Psoas muscle (tissue), 8 donors: Measurements from ENCODE around the gene PDE10A. TPM values are rescaled to one million over a fixed set of nuclear protein-coding genes. Genes with fewer than 3 reads are reported as not detected.

Experiments
- ATAC-seq, 4 donors: fragments of 200-7000 bp; cut with Tn5 transposase; one replicate each; pipeline ENCODE4 v1.9.1; 2020; ENCODE audit warnings: moderate library complexity in 3 of 4, mild to moderate bottlenecking in 2 of 4
- DNase-seq, 2 donors: peaks; one replicate each; pipeline ENCODE4 v3.0.0-alpha.2; 2020
- H3K27ac ChIP-seq: fragments of 200-600 bp; one replicate; pipeline ENCODE4 v1.8.0; 2022
- H3K27me3 ChIP-seq, 3 donors: fragments of 200-600 bp in 1 of 3; one replicate each; pipeline versions ENCODE4 v1.6.1 to v1.8.0; 2013 to 2022; ENCODE audit warnings: low read length in 2 of 3, mild to moderate bottlenecking in 2 of 3, moderate library complexity in 1 of 3; ENCODE audit not compliant: insufficient read depth in 3 of 3
- H3K36me3 ChIP-seq, 2 donors: fragments of 200-600 bp in 1 of 2; one replicate each; pipeline versions ENCODE4 v1.6.1 to v1.8.0; 2013 to 2022; ENCODE audit warnings: low read depth in 1 of 2, mild to moderate bottlenecking in 1 of 2, moderate library complexity in 1 of 2; ENCODE audit not compliant: insufficient read depth in 1 of 2
- H3K4me1 ChIP-seq: fragments of 200-600 bp; one replicate; pipeline ENCODE4 v1.8.0; 2022
- H3K4me3 ChIP-seq: fragments of 200-600 bp; one replicate; pipeline ENCODE4 v1.8.0; 2022; ENCODE audit warnings: mild to moderate bottlenecking
- H3K9me3 ChIP-seq: fragments of 200-600 bp; one replicate; pipeline ENCODE4 v1.8.0; 2022
- CTCF ChIP-seq: fragments of 200-600 bp; IDR thresholded peaks from one replicate; pipeline ENCODE4 v1.8.0; 2022; ENCODE audit warnings: antibody characterized with exemption
- WGBS, 3 donors: extraction: QIAGEN DNeasy Blood & Tissue Kit; methylation state at CpG; one replicate each; pipeline versions ENCODE4 v1.1.6 to v1.1.7; 2013; 5-methylcytosine and 5-hydroxymethylcytosine counted together
- intact Hi-C, 2 donors: fragments of 100-400 bp; cut with DNase I; formaldehyde crosslinking; loops; one replicate each; pipeline versions ENCODE4 v1.11.0 to v1.14.2; 2022
- polyA plus RNA-seq, 3 donors: library from polyadenylated mRNA; stranded (reverse); fragments of 200-250 nt; gene quantifications; one replicate each; pipeline ENCODE4 v1.2.3, GENCODE V29; 2013
- total RNA-seq, 4 donors: library from RNA; stranded (reverse); fragmentation: NEBNext Ultra II Directional in 2 of 4; extraction: Animal tissue kit (Norgen Biotek cat#: 25700) in 2 of 4; gene quantifications; one replicate each; pipeline versions ENCODE4 v1.2.1 to v1.2.4, GENCODE V29; 2021 to 2023
- donor health status: healthy with polysubstance abuse.
- donor health status: DM: no; HTN: no; CAD: no; lungs with moderate emphysema.
- donor health status: Bipolar disorder and iron deficiency.
- donor health status: healthy.
- donor health status: DM: yes; HTN: yes; CAD: no.
- donor health status: DM: no; HTN: no; CAD: no.
- donor health status: DM: no; HTN: no; CAD: no.
- donor health status: DM: yes; HTN: yes; CAD: no.

PDE10A gene
- total and polyA plus RNA-seq, 7 donors, result 0.74 to 3.6 (median 1.1) TPM

- Histone ChIP-seq H3K27ac (peak overlapping the region; percentile 16), H3K27me3 (peaks cover 0 to 65% (median 18%) of the 10 kb centered on the region in 3 donors), H3K4me3 (peak overlapping the region; percentile 71), H3K36me3 (no peaks in the 10 kb centered on the region), H3K4me1 (peaks cover 12% of the 10 kb centered on the region), H3K9me3 (no peaks in the 10 kb centered on the region)
- ATAC-seq (no peak), DNase-seq (no peak)
- WGBS, 3 donors, result 0 to 1% (median 1%) methylated on average over 51 to 69 of the region's 69 CpGs
- intact Hi-C loops, result no loop called here
- TF ChIP-seq CTCF, result no peak
These were observed 2.0 kb downstream of the PDE10A start for GRCh38 chr6:165660857-165661663.

DNA sequence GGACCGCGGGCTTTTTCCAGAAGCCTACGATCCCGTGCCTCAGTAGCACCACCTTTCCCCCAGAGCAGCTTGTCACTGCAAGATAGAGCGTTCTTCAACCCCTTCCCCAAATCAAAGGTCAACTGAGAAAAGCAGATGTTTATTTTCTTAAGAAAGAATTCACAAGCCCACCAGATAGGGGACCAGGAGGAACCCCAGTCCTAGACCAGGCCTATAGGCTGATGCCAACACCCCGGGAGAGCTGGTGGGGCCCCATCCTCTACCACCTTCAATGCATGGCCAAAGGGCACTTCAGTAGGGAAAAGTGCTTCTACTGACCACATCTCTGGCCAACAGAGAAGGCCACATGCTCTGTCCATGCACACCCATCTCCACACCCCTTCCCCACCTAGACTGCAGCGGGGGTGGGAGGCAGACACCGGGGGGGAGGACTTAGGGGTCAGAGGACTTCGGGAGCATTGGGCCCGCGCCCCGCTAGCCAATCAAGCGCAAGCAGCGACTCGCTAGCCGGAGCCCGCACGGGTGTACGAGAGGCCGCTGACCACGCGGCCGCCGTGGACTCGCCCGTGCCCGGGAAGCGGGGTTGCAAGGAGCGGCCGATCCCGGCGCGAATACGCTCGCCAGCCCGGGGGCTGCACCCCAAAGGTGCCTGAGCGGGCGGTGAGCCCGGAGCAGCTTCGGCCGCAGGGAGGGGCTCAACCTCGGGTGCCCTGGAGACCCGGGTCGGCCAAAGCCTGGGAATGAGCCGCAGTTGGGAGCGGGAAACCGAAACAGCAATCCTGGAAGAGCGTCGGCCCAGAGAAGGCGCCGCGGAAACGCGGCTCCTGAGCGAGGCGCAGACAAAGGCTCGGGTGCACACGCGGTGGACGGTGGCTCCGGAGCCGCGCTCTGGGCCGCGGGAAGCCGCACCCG lies 2.8 kb downstream of the PDE10A start:
- peaks cover 0 to 56% (median 17%) of the 10 kb centered on the region in 3 donors for H3K27me3 ChIP-seq
- WGBS, 3 donors, result 8 to 11% (median 9%) methylated on average over 63 to 67 of the region's 67 CpGs
- H3K36me3 ChIP-seq, result no peaks in the 10 kb centered on the region
- ATAC-seq (peak; percentile 23 to 47 (median 34)), DNase-seq (peak in 1 of 2 donors; percentile 25)
- H3K4me1 ChIP-seq, result peaks cover 12% of the 10 kb centered on the region
- H3K9me3 ChIP-seq, result no peaks in the 10 kb centered on the region
- peak overlapping the region; percentile 16 for H3K27ac ChIP-seq
- intact Hi-C loops, result loop anchor here in 1 of 2 donors (10.0 kb wide), 1 partner anchor 215 kb away; no protein-coding TSS in a partner anchor
- no peak for TF ChIP-seq CTCF
- peak overlapping the region; percentile 71 for H3K4me3 ChIP-seq

GRCh38 chr6:165658395-165659058 lies 4.5 kb downstream of the PDE10A start:
- Histone ChIP-seq H3K4me1 (no peaks in the 10 kb centered on the region), H3K27me3 (peaks cover 0 to 40% (median 13%) of the 10 kb centered on the region in 3 donors), H3K27ac (no peak overlapping the region), H3K36me3 (no peaks in the 10 kb centered on the region), H3K4me3 (no peak overlapping the region), H3K9me3 (no peaks in the 10 kb centered on the region)
- no peak for ATAC-seq
- no peak for DNase-seq
- 92 to 94% (median 94%) methylated on average over 13 of the region's 13 CpGs for WGBS, 3 donors
- intact Hi-C loops, result loop anchor here in 1 of 2 donors (10.0 kb wide), 1 partner anchor 214 kb away; no protein-coding TSS in a partner anchor
- TF ChIP-seq CTCF, result no peak

DNA sequence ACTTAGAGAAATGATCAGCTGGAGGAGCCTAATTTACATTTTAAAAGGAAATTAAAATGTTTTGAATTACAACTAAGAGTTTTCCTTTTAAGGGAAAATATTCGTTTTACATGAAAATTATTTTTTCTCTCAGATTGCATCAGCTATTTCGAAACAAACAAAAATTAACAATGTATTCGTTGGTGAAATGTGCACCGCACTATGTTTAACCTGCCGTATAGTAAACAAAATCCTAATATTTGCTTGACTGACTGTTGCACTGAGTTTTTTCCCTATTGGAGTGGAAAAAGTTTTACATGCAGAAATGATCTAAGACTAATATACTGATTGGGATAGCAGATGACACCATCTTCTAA lies 5.7 kb downstream of the PDE10A start:
- no peak for TF ChIP-seq CTCF
- Histone ChIP-seq H3K4me1 (no peaks in the 10 kb centered on the region), H3K4me3 (no peak overlapping the region), H3K9me3 (no peaks in the 10 kb centered on the region), H3K36me3 (no peaks in the 10 kb centered on the region), H3K27me3 (peaks cover 0 to 32% (median 11%) of the 10 kb centered on the region in 3 donors), H3K27ac (no peak overlapping the region)
- intact Hi-C loops, result loop anchor here in 1 of 2 donors (10.0 kb wide), 1 partner anchor 213 kb away; no protein-coding TSS in a partner anchor
- WGBS, 3 donors, result 92 to 96% (median 94%) methylated on average over 5 of the region's 5 CpGs
- DNase-seq (no peak), ATAC-seq (no peak)
